HG03469 (cell line): ENCODE results near the gene CEP170.
"Not testable (repeated sequence)": the region's sequence is repeated elsewhere in the genome, so short reads cannot be mapped to it uniquely, and the experiment has no call there.

Source experiments
- ATAC-seq: cut with Tn5 transposase; IDR thresholded peaks from one replicate; pipeline ENCODE4 v1.9.1; 2021; ENCODE audit warnings: mild to moderate bottlenecking, moderate library complexity, moderate number of reproducible peaks; ENCODE audit not compliant: unreplicated experiment

CEP170 gene

DNA sequence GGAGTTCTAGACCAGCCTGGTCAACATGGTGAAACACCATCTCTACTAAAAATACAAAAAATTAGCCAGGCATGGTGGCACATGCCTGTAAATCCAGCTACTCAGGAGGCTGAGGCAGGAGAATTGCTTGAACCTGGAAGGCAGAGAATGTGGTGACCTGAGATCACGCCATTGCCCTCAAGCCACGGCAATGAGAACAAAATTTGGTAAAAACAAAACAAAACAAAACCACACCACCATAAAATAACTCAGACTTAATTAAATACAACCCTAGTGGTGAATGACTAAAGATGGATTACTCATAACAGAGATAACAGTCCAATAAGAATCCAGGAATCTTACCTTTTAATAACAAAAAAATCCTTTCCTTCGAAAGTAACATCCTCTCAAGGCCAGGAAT is 167.7 kb downstream of the CEP170 start:
- ATAC-seq: not testable (repeated sequence)
